ENCODE measurements around the gene TBC1D5.

TBC1D5 gene

DNA sequence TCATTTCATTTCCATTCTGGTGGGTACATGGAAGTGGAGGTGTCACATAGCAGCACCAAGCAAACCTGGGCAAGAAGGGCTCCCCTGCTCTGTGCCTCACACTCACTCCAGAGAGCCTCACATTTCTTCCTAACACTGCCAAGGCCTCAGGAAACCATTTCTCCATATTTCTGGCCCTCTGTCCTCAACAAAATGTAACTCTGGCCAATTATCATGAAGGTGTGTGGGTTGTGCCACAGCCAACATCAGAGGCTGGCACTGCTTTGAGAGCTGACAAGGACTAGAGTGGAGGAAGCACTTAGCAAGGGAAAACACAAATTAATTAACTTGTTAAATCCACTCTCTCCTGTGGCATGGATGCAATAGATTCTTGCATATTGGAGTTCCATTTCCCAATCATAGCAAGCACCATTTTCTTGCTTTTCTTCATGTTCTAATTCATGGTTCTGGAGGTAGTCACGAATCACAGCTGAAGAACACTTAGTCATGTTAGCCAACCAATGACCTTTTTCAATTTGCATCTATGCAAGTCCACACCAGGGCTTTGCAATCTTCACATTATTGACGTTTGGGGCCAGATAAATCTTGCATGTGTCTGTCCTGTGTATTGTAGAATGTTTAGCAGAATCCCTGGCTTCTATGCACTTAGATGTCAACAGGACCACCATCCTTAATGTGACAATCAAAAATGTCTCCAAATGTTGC, 616.5 kb downstream of the TBC1D5 start:
- no peak overlapping the region for H3K4me3 ChIP-seq (ENCODE audit: low read depth, low read length)
- no peak for TF ChIP-seq POLR2A (IDR thresholded peaks at IDR 0.05; ENCODE audit: extremely low read depth, insufficient read length)
- no peak for DNase-seq (ENCODE audit: low read depth)

DNA sequence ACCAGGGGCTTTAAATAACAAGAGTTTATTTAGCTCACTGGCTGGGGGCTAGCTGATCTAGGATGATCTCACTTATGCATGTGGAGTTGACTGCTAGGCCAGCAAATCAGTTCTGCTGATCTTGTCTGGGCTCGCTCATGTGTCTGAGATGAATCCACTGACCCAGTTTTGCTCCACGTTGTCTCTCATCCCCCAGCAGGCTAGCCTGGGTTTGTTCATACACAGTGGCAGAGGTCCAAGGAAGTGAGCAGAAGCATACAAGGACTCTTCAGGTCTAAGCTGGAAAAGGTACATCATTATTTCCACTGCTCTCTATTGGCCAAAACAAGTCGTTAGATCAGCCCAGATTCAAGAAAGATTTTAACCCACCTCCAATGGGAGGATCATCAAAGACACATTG, 619.7 kb downstream of the TBC1D5 start:
- H3K4me3 ChIP-seq (ENCODE audit: low read depth, low read length): no peak overlapping the region
- DNase-seq (ENCODE audit: low read depth): no peak
- no peak for TF ChIP-seq CTCF (IDR thresholded peaks at IDR 0.05; ENCODE audit: low read depth, low read length)
- TF ChIP-seq, protein P1, sequence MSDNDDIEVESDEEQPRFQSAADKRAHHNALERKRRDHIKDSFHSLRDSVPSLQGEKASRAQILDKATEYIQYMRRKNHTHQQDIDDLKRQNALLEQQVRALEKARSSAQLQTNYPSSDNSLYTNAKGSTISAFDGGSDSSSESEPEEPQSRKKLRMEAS (IDR thresholded peaks at IDR 0.05; ENCODE audit: low read depth, low read length): no peak
- TF ChIP-seq POLR2A (IDR thresholded peaks at IDR 0.05; ENCODE audit: extremely low read depth, insufficient read length): no peak
- no peak for TF ChIP-seq MYC (IDR thresholded peaks at IDR 0.05; ENCODE audit: low read depth, low read length)

- no peak for TF ChIP-seq MYC (IDR thresholded peaks at IDR 0.05; ENCODE audit: low read depth, low read length)
- no peak for TF ChIP-seq POLR2A (IDR thresholded peaks at IDR 0.05; ENCODE audit: extremely low read depth, insufficient read length)
- TF ChIP-seq, protein P1 (IDR thresholded peaks at IDR 0.05; ENCODE audit: low read depth, low read length): no peak
- TF ChIP-seq CTCF (IDR thresholded peaks at IDR 0.05; ENCODE audit: low read depth, low read length): no peak
- no peak for DNase-seq (ENCODE audit: low read depth)
- H3K4me3 ChIP-seq (ENCODE audit: low read depth, low read length): no peak overlapping the region
Measured at GRCh38 chr3:17121336-17121735, 621.1 kb downstream of the TBC1D5 start.

DNA sequence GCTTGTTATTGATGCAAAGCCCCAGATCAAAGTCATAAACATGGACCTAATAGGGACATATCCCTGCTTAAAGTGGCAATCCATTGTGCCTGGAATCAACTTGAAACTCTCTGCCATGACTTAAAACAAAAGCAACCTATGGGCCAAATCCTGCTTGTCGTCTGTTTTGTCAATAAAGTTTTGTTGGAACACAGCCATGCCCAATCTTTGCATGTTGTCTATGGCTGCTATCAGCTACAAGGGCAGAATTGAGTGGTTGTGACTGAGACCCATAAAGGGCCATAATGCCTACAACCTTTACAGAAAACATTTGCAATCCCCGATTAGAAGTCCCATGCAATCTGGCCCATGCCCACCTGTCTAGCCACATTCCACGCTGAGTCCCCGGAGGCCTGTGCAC, 622.3 kb downstream of the TBC1D5 start:
- no peak overlapping the region for H3K4me3 ChIP-seq (ENCODE audit: low read depth, low read length)
- TF ChIP-seq CTCF (IDR thresholded peaks at IDR 0.05; ENCODE audit: low read depth, low read length): no peak

DNA sequence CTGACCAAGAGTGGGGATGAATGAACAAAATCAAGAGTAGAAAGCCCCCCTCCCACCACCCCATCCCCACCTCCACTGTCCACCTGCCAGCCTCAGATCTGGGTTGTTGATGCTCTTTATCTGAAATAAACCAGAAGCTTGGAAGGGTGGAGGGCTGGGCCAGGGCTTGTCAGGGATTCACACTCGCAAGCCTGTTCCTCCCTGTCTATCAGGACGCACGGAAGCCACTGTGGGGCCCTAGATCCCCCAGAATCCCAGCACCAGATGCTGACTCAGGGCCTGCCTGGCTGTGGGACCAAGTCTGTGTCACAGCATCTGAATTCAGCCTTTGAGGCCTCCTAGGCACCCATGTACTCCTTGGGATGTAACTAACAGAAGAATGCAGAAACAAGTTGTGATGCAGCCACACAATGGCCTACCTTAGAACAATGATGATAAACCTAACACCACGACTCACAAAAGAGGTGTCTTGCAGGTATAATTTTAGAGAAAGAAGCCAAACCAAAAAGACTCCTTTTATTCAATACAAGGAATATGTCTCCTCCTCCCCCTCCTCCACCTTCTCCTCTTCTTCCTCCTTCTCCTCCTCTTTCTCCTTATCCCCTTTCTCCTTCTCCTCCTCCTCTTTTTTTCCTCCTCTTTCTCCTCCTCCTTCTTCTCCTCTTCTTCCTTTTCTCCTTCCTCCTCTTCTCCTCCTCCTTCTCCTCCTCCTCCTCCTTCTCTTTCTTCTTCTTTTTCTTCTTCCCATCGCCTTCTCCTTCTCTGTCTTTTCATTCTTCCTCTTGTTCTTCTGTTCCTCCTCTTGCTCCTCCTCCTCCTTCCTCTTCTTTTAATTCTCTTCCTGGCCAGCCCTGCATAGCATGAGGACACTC, 623.0 kb downstream of the TBC1D5 start:
- TF ChIP-seq POLR2A (IDR thresholded peaks at IDR 0.05; ENCODE audit: extremely low read depth, insufficient read length) (no peak), CTCF (IDR thresholded peaks at IDR 0.05; ENCODE audit: low read depth, low read length) (no peak), MYC (IDR thresholded peaks at IDR 0.05; ENCODE audit: low read depth, low read length) (no peak)
- TF ChIP-seq, protein P1 (IDR thresholded peaks at IDR 0.05; ENCODE audit: low read depth, low read length): no peak
- no peak overlapping the region for H3K4me3 ChIP-seq (ENCODE audit: low read depth, low read length)
- no peak for DNase-seq (ENCODE audit: low read depth)

More for the DNA sequence above, 622.3 kb downstream of the TBC1D5 start:
- no peak for DNase-seq (ENCODE audit: low read depth)

DNA sequence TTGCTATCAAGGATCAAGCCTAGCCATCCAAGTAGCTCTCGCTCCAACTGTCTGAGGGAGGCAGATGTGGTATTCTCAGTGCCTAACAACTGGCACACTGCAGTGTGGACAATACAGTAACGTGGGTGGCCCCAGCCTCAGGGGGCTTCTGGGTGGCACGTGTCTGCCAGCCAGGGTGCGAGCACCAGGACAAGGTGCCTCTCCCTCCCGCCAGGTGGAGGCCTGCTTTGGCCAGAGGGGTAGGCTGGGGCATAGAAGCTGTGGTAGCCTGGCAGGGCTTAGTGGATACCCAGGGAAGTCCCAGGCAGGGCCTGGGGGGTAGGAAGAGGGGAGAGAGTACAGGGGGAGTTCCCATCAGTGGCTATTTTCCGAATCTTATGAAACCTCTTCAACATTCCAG, 623.7 kb downstream of the TBC1D5 start:
- TF ChIP-seq MYC (IDR thresholded peaks at IDR 0.05; ENCODE audit: low read depth, low read length) (no peak), POLR2A (IDR thresholded peaks at IDR 0.05; ENCODE audit: extremely low read depth, insufficient read length) (no peak), CTCF (IDR thresholded peaks at IDR 0.05; ENCODE audit: low read depth, low read length) (no peak)
- TF ChIP-seq, protein P1 (IDR thresholded peaks at IDR 0.05; ENCODE audit: low read depth, low read length): no peak
- H3K4me3 ChIP-seq (ENCODE audit: low read depth, low read length): no peak overlapping the region
- no peak for DNase-seq (ENCODE audit: low read depth)

Measured in NB4 (cell line).